ENCODE data around the gene SMCP.

SMCP gene, protein sequence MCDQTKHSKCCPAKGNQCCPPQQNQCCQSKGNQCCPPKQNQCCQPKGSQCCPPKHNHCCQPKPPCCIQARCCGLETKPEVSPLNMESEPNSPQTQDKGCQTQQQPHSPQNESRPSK

DNA sequence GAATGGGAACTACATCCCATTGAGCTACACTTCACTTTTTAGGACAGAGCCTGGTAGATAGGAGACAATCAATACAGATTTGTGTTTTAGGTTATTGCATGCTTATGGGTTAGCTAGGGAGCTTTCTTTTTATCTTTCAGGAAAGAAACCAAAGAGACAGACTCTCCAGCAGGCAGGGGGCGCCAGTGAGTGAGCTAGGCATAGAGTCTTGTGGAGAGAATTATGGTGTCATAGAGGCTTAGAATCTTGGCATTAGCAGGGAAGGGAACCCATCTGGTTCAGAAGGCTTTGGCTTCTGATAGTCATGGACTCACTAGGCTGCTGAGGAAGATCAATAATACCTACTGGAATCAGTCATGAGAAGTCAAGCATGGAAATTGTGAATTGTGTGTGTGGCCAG is at the start of gene SMCP:
SMCP (plus strand) TSS at position 281 of the 400 bp plus-strand sequence. CDS start 6,101 bp downstream, outside the sequence.
- no peak for DNase-seq (ENCODE audit: low spot score)
- H3K4me1 ChIP-seq (ENCODE audit: insufficient read depth, poor library complexity, severe bottlenecking): peaks cover 22% of the 10 kb centered on the region
- no peak within 1 kb of the TSS for H3K4me3 ChIP-seq (ENCODE audit: severe bottlenecking)
- TF ChIP-seq, protein P1, sequence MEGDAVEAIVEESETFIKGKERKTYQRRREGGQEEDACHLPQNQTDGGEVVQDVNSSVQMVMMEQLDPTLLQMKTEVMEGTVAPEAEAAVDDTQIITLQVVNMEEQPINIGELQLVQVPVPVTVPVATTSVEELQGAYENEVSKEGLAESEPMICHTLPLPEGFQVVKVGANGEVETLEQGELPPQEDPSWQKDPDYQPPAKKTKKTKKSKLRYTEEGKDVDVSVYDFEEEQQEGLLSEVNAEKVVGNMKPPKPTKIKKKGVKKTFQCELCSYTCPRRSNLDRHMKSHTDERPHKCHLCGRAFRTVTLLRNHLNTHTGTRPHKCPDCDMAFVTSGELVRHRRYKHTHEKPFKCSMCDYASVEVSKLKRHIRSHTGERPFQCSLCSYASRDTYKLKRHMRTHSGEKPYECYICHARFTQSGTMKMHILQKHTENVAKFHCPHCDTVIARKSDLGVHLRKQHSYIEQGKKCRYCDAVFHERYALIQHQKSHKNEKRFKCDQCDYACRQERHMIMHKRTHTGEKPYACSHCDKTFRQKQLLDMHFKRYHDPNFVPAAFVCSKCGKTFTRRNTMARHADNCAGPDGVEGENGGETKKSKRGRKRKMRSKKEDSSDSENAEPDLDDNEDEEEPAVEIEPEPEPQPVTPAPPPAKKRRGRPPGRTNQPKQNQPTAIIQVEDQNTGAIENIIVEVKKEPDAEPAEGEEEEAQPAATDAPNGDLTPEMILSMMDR (IDR thresholded peaks at IDR 0.05; ENCODE audit: poor library complexity, severe bottlenecking): no peak
- no peak within 1 kb of the TSS for H3K27ac ChIP-seq (ENCODE audit: poor library complexity, severe bottlenecking)
- H3K36me3 ChIP-seq (ENCODE audit: low read depth): no peaks in the 10 kb centered on the region
- no peaks in the 10 kb centered on the region for H3K9me3 ChIP-seq (ENCODE audit: severe bottlenecking)
- H3K27me3 ChIP-seq (ENCODE audit: insufficient read depth, poor library complexity, severe bottlenecking): no peaks in the 10 kb centered on the region
- no peak for ATAC-seq (ENCODE audit: low read depth)

DNA sequence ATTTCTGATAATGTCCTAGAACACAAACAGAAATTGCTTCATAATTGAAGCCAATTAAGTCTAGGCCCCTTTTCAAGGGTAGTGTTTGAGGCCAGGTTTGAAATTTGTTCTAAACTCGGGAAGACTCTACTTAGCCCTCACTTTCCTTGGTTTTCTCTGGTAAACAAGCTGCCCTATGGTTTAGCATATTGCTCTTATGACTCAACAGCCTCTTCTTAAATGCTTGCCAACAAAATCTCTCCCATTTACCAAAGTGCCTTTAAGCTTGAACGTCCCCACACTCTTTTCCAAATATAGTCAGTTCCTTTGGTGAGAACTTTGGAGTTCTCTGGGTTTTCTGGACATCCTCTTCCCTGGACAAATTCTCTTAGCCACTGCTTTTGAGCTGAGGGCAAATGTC is 41.3 kb upstream of the SMCP start:
- ATAC-seq (ENCODE audit: low read depth): no peak
- Histone ChIP-seq H3K9me3 (ENCODE audit: severe bottlenecking) (no peaks in the 10 kb centered on the region), H3K4me1 (ENCODE audit: insufficient read depth, poor library complexity, severe bottlenecking) (no peaks in the 10 kb centered on the region), H3K27me3 (ENCODE audit: insufficient read depth, poor library complexity, severe bottlenecking) (no peaks in the 10 kb centered on the region), H3K27ac (ENCODE audit: poor library complexity, severe bottlenecking) (no peak overlapping the region), H3K36me3 (ENCODE audit: low read depth) (no peaks in the 10 kb centered on the region), H3K4me3 (ENCODE audit: severe bottlenecking) (no peak overlapping the region)
- TF ChIP-seq, protein P1 (IDR thresholded peaks at IDR 0.05; ENCODE audit: poor library complexity, severe bottlenecking): no peak
- DNase-seq (ENCODE audit: low spot score): no peak

DNA sequence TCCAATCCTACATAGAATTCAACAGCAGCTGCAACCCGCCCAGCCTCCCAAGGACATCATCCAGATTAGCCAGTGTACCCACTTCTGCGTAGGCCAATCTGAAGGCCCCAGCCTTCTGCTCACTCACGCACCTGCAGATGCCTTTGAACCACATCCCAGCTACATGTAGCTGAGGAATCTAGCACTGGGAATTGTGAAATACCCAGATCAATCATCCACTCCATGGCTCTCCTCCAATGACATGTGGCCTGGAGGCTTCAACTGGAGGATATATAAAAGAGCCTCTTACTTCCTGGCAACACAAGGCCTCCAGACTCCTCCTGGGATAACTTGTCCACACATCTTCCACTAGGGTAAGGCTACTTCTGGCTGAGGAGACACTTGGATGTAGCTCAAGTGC is 35.6 kb upstream of the SMCP start, which contains the start of gene LCE6A:
LCE6A (plus strand) TSS at position 301 of the 400 bp plus-strand sequence. CDS start 665 bp downstream, outside the sequence.
- Histone ChIP-seq H3K27me3 (ENCODE audit: insufficient read depth, poor library complexity, severe bottlenecking) (no peaks in the 10 kb centered on the region), H3K9me3 (ENCODE audit: severe bottlenecking) (no peaks in the 10 kb centered on the region), H3K4me3 (ENCODE audit: severe bottlenecking) (no peak within 1 kb of the TSS), H3K36me3 (ENCODE audit: low read depth) (no peaks in the 10 kb centered on the region), H3K4me1 (ENCODE audit: insufficient read depth, poor library complexity, severe bottlenecking) (no peaks in the 10 kb centered on the region), H3K27ac (ENCODE audit: poor library complexity, severe bottlenecking) (no peak within 1 kb of the TSS)
- TF ChIP-seq, protein P1 (IDR thresholded peaks at IDR 0.05; ENCODE audit: poor library complexity, severe bottlenecking): no peak
- no peak for ATAC-seq (ENCODE audit: low read depth)
- no peak for DNase-seq (ENCODE audit: low spot score)

DNA sequence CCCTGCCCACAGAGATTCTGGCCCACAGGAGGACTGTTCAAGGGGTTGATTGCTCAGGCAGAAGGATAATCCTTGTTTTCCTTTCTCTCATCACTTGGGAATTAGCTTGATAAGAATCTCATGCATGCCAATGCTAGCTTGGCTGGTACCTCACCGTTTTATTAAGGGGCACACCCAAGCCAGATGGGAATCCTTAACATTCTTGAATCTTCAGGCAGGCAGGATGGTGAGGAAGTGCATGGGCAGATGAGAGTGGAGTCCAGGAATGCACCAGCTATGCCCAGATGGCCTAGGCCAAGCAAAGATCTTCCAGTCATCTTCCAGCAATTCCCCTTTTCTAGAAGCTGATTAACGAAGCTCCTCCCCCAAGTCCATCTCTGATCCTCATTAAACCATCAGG is 22.5 kb upstream of the SMCP start:
- Histone ChIP-seq H3K36me3 (ENCODE audit: low read depth) (no peaks in the 10 kb centered on the region), H3K4me1 (ENCODE audit: insufficient read depth, poor library complexity, severe bottlenecking) (peaks cover 3% of the 10 kb centered on the region), H3K9me3 (ENCODE audit: severe bottlenecking) (no peaks in the 10 kb centered on the region), H3K27ac (ENCODE audit: poor library complexity, severe bottlenecking) (peak overlapping the region; percentile 68), H3K27me3 (ENCODE audit: insufficient read depth, poor library complexity, severe bottlenecking) (no peaks in the 10 kb centered on the region), H3K4me3 (ENCODE audit: severe bottlenecking) (no peak overlapping the region)
- DNase-seq (ENCODE audit: low spot score) (no peak), ATAC-seq (ENCODE audit: low read depth) (peak; percentile 91)
- TF ChIP-seq, protein P1 (IDR thresholded peaks at IDR 0.05; ENCODE audit: poor library complexity, severe bottlenecking): no peak

DNA sequence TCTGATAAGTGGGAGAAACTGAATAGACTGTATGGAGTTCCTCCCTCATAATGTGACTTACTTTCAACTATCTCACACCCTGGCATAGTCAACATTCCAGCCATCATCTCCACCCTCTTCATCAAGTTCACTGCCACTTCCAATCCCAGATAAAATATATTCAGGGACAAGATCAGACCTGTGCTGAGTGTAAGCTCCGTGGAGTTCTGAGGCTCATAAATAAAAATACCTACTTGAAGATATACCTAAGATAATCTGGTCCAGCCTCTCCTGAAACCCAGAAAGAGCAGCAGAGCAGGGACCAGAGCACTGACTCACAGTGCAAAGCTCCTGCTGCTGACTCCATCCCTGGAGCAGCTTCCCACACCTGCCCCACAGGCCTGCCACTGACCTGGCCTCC is 20.1 kb upstream of the SMCP start:
- Histone ChIP-seq H3K4me3 (ENCODE audit: severe bottlenecking) (no peak overlapping the region), H3K36me3 (ENCODE audit: low read depth) (no peaks in the 10 kb centered on the region), H3K27ac (ENCODE audit: poor library complexity, severe bottlenecking) (peak overlapping the region; percentile 68), H3K4me1 (ENCODE audit: insufficient read depth, poor library complexity, severe bottlenecking) (peaks cover 3% of the 10 kb centered on the region), H3K9me3 (ENCODE audit: severe bottlenecking) (no peaks in the 10 kb centered on the region), H3K27me3 (ENCODE audit: insufficient read depth, poor library complexity, severe bottlenecking) (no peaks in the 10 kb centered on the region)
- TF ChIP-seq, protein P1 (IDR thresholded peaks at IDR 0.05; ENCODE audit: poor library complexity, severe bottlenecking): no peak
- DNase-seq (ENCODE audit: low spot score): no peak
- peak; percentile 47; the same call in 2 of the 3 replicates for ATAC-seq (ENCODE audit: low read depth)

Data from RWPE2 (cell line).